Measurements from ENCODE around the gene MYNN.

MYNN gene

GRCh38 chr3:169764882-169765612, 8.1 kb upstream of the MYNN start, which contains the start of gene TERC:
TERC (minus strand) TSS chr3:169765060.
- TF ChIP-seq, protein P1, sequence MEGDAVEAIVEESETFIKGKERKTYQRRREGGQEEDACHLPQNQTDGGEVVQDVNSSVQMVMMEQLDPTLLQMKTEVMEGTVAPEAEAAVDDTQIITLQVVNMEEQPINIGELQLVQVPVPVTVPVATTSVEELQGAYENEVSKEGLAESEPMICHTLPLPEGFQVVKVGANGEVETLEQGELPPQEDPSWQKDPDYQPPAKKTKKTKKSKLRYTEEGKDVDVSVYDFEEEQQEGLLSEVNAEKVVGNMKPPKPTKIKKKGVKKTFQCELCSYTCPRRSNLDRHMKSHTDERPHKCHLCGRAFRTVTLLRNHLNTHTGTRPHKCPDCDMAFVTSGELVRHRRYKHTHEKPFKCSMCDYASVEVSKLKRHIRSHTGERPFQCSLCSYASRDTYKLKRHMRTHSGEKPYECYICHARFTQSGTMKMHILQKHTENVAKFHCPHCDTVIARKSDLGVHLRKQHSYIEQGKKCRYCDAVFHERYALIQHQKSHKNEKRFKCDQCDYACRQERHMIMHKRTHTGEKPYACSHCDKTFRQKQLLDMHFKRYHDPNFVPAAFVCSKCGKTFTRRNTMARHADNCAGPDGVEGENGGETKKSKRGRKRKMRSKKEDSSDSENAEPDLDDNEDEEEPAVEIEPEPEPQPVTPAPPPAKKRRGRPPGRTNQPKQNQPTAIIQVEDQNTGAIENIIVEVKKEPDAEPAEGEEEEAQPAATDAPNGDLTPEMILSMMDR (IDR thresholded peaks at IDR 0.05), result no peak
- TF ChIP-seq ZFX (IDR thresholded peaks at IDR 0.05; ENCODE audit: borderline replicate concordance), result no peak
- peak within 1 kb of the TSS; percentile 83 for H3K27ac ChIP-seq

- H3K27ac ChIP-seq, result peak within 1 kb of the TSS; percentile 69
- no peak for TF ChIP-seq ZFX (IDR thresholded peaks at IDR 0.05; ENCODE audit: borderline replicate concordance)
- TF ChIP-seq, protein P1 (IDR thresholded peaks at IDR 0.05), result no peak
Measured at GRCh38 chr3:169769287-169770181, 3.7 kb upstream of the MYNN start, which contains the start of gene ACTRT3. ACTRT3 (minus strand) TSS chr3:169769561; CDS start chr3:169769520, 41 bp downstream.

DNA sequence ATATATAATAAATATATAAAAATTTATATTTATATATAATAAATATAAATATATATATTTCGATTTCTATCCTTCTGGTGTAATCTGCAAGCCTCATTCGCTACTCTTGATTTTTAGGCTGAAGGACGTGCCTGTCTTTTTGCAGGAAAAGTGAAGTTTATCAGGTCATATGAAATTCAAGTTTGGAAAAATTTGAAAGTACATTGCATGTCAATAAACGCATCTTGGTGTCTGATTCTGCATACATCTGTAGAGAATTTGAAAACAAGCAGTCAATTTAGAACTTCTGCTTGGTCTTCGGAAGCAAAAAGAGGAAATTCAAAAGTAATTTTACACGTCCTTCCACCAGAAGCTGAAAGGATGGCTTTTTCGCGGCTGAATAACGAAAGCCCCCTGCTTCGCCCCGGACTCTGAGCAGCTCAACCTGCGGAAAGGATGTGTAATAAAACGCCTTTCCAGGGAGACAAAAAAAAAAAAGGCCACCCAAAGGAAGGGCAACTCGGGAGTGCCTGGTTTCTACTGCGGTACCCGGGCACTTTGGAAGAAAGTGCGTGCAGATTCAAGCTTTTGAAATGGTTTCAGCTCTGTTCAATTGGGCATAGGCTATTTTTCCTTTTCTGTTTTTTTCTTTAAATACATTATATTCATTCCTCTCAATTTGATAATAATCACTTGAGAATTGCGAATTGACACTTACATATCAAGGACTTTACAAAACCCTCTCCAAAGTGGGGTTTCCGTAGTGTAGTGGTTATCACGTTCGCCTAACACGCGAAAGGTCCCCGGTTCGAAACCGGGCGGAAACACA, 1.5 kb upstream of the MYNN start:
- peak overlapping the region; percentile 100 for H3K27ac ChIP-seq
- TF ChIP-seq ZFX (IDR thresholded peaks at IDR 0.05; ENCODE audit: borderline replicate concordance), result no peak
- TF ChIP-seq, protein P1 (IDR thresholded peaks at IDR 0.05), result no peak

GRCh38 chr3:169772305-169772896, 795 bp upstream of the MYNN start:
- no peak for TF ChIP-seq ZFX (IDR thresholded peaks at IDR 0.05; ENCODE audit: borderline replicate concordance)
- TF ChIP-seq, protein P1 (IDR thresholded peaks at IDR 0.05), result no peak
- peak overlapping the region; percentile 100 for H3K27ac ChIP-seq

DNA sequence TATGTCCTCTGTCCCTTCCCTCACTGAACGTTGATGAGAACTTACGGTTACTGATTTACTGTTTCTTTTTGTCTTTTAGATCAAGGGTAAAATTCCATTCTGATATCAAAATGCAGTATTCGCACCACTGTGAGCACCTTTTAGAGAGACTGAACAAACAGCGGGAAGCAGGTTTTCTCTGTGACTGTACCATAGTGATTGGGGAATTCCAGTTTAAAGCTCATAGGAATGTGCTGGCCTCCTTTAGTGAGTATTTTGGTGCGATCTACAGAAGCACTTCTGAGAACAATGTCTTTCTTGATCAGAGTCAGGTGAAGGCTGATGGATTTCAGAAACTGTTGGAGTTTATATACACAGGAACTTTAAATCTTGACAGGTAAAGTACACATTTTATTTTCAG, 990 bp downstream of the MYNN start:
- TF ChIP-seq, protein P1 (IDR thresholded peaks at IDR 0.05), result no peak
- TF ChIP-seq ZFX (IDR thresholded peaks at IDR 0.05; ENCODE audit: borderline replicate concordance), result no peak
- peak overlapping the region; percentile 100 for H3K27ac ChIP-seq

DNA sequence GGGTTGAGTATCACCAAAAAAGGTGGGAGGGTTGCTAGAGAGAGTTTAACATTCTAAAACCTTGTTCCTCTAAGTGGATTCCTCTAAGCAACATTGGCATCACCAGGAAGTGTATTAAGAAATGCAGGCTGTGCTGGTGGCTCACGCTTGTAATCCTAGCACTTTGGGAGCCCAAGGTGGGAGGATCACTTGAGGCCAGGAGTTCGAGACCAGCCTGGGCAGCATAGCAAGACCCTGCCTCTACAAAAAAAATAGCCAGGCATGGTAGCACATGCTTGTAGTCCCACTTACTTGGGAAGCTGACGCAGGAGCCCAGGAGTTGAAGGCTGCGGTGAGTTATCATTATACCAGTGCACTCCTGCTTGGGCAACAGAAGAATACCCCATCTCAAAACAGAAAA, 4.6 kb downstream of the MYNN start:
- H3K27ac ChIP-seq, result peak overlapping the region; percentile 100
- TF ChIP-seq, protein P1 (IDR thresholded peaks at IDR 0.05), result no peak
- TF ChIP-seq ZFX (IDR thresholded peaks at IDR 0.05; ENCODE audit: borderline replicate concordance), result no peak

Data from 22Rv1 (cell line).